ENCODE data around the gene ATXN2. TPM values are rescaled to one million over a fixed set of nuclear protein-coding genes. Genes with fewer than 3 reads are reported as not detected.
A peak's percentile ranks its signal among the peaks of the same experiment; 100 is the strongest.
"Not testable (repeated sequence)": the region's sequence is repeated elsewhere in the genome, so short reads cannot be mapped to it uniquely, and the experiment has no call there.

The ATXN2 gene
- total and polyA plus RNA-seq, 4 donors, result 23.8 to 97.5 (median 49.4) TPM

GRCh38 chr12:111635524-111635923 is 36.4 kb upstream of the ATXN2 start:
- intact Hi-C loops (cut with DNase I), result no loop called here
- ATAC-seq (ENCODE audit: low FRiP score) (no peak), DNase-seq (no peak)
- no peaks in the 10 kb centered on the region for H3K27me3 ChIP-seq (ENCODE audit: control insufficient read depth in 1 of 2, insufficient read depth in 2 of 2, low read length in 1 of 2)
- no peaks in the 10 kb centered on the region for H3K36me3 ChIP-seq (ENCODE audit: control insufficient read depth in 1 of 2, insufficient read depth in 2 of 2, low read length in 1 of 2)
- no peaks in the 10 kb centered on the region for H3K9me3 ChIP-seq (ENCODE audit: control insufficient read depth, low read length)
- 80 to 84% methylated on average over 8 of the region's 8 CpGs for WGBS, 2 donors
- H3K4me3 ChIP-seq (ENCODE audit: low read length in 2 of 2), result no peak overlapping the region
- H3K4me1 ChIP-seq (ENCODE audit: control insufficient read depth in 1 of 2, insufficient read depth in 2 of 2, low read length in 2 of 2), result peaks cover 3 to 4% of the 10 kb centered on the region in 2 donors
- peak overlapping the region in 1 of 2 donors; percentile 52 for H3K27ac ChIP-seq (ENCODE audit: low read depth in 1 of 2, low read length in 2 of 2)

DNA sequence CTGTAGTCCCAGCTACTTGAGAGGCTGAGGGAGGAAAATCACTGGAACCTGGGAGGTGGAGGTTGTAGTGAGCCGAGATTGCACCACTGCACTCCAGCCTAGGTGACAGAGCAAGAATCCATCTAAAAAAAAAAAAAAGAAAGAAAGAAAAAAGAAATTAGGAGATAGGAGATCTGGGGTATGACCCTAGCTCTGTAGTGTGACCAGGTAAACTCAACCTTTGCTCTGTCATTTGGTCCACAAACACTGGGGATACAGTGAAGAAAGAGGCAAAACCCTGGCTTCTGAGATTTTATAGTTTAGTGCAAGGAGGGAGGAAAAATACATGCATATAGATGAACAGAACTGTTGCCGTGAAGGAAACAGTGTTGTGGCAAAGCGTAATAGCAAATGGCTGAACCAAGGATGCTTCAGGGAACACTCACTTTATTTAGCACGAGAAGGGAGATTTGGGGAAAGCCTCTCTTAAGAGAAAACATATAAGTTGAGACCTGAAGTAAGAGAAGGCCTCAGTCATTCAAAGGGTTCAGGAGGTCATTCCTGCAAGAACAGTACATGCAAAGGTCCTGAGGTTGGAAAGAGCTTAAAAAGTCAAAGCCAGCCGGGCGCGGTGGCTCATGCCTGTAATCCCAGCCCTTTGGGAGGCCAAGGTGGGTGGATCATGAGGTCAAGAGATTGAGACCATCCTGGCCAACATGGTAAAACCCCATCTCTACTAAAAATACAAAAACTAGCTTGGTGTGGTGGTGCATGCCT is 29.6 kb upstream of the ATXN2 start:
- Histone ChIP-seq H3K4me3 (ENCODE audit: low read length in 2 of 2) (no peak overlapping the region), H3K4me1 (ENCODE audit: control insufficient read depth in 1 of 2, insufficient read depth in 2 of 2, low read length in 2 of 2) (no peaks in the 10 kb centered on the region), H3K9me3 (ENCODE audit: control insufficient read depth, low read length) (no peaks in the 10 kb centered on the region), H3K27me3 (ENCODE audit: control insufficient read depth in 1 of 2, insufficient read depth in 2 of 2, low read length in 1 of 2) (no peaks in the 10 kb centered on the region), H3K27ac (ENCODE audit: low read depth in 1 of 2, low read length in 2 of 2) (no peak overlapping the region), H3K36me3 (ENCODE audit: control insufficient read depth in 1 of 2, insufficient read depth in 2 of 2, low read length in 1 of 2) (no peaks in the 10 kb centered on the region)
- DNase-seq, result no peak
- intact Hi-C loops (cut with DNase I), result no loop called here
- no peak for ATAC-seq (ENCODE audit: low FRiP score)
- 96 to 97% methylated on average over 7 of the region's 7 CpGs for WGBS, 2 donors

- no peak overlapping the region for H3K4me3 ChIP-seq (ENCODE audit: low read length in 2 of 2)
- H3K27ac ChIP-seq (ENCODE audit: low read depth in 1 of 2, low read length in 2 of 2), result no peak overlapping the region
- ATAC-seq (ENCODE audit: low FRiP score), result no peak
- no peaks in the 10 kb centered on the region for H3K9me3 ChIP-seq (ENCODE audit: control insufficient read depth, low read length)
- no peaks in the 10 kb centered on the region for H3K4me1 ChIP-seq (ENCODE audit: control insufficient read depth in 1 of 2, insufficient read depth in 2 of 2, low read length in 2 of 2)
- intact Hi-C loops (cut with DNase I), result no loop called here
- 96% methylated on average over 6 of the region's 6 CpGs for WGBS, 2 donors
- no peak for DNase-seq
- no peaks in the 10 kb centered on the region for H3K27me3 ChIP-seq (ENCODE audit: control insufficient read depth in 1 of 2, insufficient read depth in 2 of 2, low read length in 1 of 2)
- H3K36me3 ChIP-seq (ENCODE audit: control insufficient read depth in 1 of 2, insufficient read depth in 2 of 2, low read length in 1 of 2), result no peaks in the 10 kb centered on the region
Measured at GRCh38 chr12:111626230-111626629, 27.1 kb upstream of the ATXN2 start.

DNA sequence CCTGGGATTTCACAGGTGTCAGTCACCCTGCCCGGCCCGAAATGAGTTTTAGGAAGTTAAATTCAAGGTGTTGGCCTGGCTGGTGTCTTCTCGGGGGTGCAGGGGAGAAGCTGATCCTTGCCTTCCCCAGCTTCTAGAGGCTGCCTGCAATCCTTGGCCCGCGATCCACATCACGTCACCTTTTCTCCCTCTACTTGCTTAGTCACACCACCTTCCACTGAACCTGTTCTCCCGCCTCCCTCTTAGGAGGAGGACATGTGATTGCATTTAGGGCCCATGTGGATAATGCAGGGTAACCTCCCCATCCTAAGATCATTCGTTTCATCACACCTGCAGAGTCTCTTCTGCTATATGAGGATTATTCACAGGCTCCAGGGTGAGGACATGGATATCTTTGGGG is 25.4 kb upstream of the ATXN2 start:
- H3K27ac ChIP-seq (ENCODE audit: low read depth in 1 of 2, low read length in 2 of 2), result no peak overlapping the region
- DNase-seq (no peak), ATAC-seq (ENCODE audit: low FRiP score) (no peak)
- H3K4me3 ChIP-seq (ENCODE audit: low read length in 2 of 2), result no peak overlapping the region
- no peaks in the 10 kb centered on the region for H3K4me1 ChIP-seq (ENCODE audit: control insufficient read depth in 1 of 2, insufficient read depth in 2 of 2, low read length in 2 of 2)
- H3K36me3 ChIP-seq (ENCODE audit: control insufficient read depth in 1 of 2, insufficient read depth in 2 of 2, low read length in 1 of 2), result no peaks in the 10 kb centered on the region
- intact Hi-C loops (cut with DNase I), result no loop called here
- no peaks in the 10 kb centered on the region for H3K9me3 ChIP-seq (ENCODE audit: control insufficient read depth, low read length)
- H3K27me3 ChIP-seq (ENCODE audit: control insufficient read depth in 1 of 2, insufficient read depth in 2 of 2, low read length in 1 of 2), result no peaks in the 10 kb centered on the region
- 91 to 94% methylated on average over 8 of the region's 8 CpGs for WGBS, 2 donors

- H3K9me3 ChIP-seq (ENCODE audit: control insufficient read depth, low read length); intact Hi-C loops (cut with DNase I); H3K27me3 ChIP-seq (ENCODE audit: control insufficient read depth in 1 of 2, insufficient read depth in 2 of 2, low read length in 1 of 2); ATAC-seq (ENCODE audit: low FRiP score); H3K36me3 ChIP-seq (ENCODE audit: control insufficient read depth in 1 of 2, insufficient read depth in 2 of 2, low read length in 1 of 2); H3K4me1 ChIP-seq (ENCODE audit: control insufficient read depth in 1 of 2, insufficient read depth in 2 of 2, low read length in 2 of 2); H3K4me3 ChIP-seq (ENCODE audit: low read length in 2 of 2); H3K27ac ChIP-seq (ENCODE audit: low read depth in 1 of 2, low read length in 2 of 2): not testable (repeated sequence)
- DNase-seq, result peak in 1 of 2 donors; percentile 57
- WGBS, 2 donors, result 94 to 96% methylated on average over 10 of the region's 10 CpGs
Measured at GRCh38 chr12:111617841-111618240, 18.7 kb upstream of the ATXN2 start.

DNA sequence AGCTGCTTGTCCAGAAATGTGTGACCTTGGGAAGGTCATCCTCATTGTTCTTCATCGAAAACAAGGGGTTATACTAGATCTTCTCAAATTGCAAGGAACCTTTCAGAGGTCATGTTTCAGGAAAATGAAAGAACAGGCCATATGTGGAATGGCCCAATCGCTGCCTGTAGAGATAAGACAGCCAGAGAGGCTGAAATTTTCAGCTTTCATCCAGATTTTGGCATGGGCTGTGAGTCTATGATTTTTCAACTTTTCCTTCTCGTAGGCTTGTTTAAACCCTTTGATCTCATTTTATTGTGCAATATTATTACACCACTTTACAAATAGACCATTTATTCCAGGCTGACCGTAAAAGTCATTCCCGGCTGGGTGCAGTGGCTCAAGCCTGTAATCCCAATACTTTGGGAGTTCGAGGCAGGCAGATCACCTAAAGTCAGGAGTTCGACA is 17.1 kb upstream of the ATXN2 start:
- WGBS, 2 donors, result 73 to 76% methylated on average over 7 of the region's 7 CpGs
- no peak overlapping the region for H3K4me3 ChIP-seq (ENCODE audit: low read length in 2 of 2)
- H3K27ac ChIP-seq (ENCODE audit: low read depth in 1 of 2, low read length in 2 of 2), result no peak overlapping the region
- intact Hi-C loops (cut with DNase I), result no loop called here
- H3K36me3 ChIP-seq (ENCODE audit: control insufficient read depth in 1 of 2, insufficient read depth in 2 of 2, low read length in 1 of 2), result no peaks in the 10 kb centered on the region
- no peaks in the 10 kb centered on the region for H3K27me3 ChIP-seq (ENCODE audit: control insufficient read depth in 1 of 2, insufficient read depth in 2 of 2, low read length in 1 of 2)
- DNase-seq (peak in 1 of 2 donors; percentile 13), ATAC-seq (ENCODE audit: low FRiP score) (peak; percentile 64)
- H3K4me1 ChIP-seq (ENCODE audit: control insufficient read depth in 1 of 2, insufficient read depth in 2 of 2, low read length in 2 of 2), result no peaks in the 10 kb centered on the region
- H3K9me3 ChIP-seq (ENCODE audit: control insufficient read depth, low read length), result no peaks in the 10 kb centered on the region

GRCh38 chr12:111607239-111607638 is 8.1 kb upstream of the ATXN2 start:
- Histone ChIP-seq H3K27me3 (ENCODE audit: control insufficient read depth in 1 of 2, insufficient read depth in 2 of 2, low read length in 1 of 2) (no peaks in the 10 kb centered on the region), H3K4me3 (ENCODE audit: low read length in 2 of 2) (no peak overlapping the region), H3K36me3 (ENCODE audit: control insufficient read depth in 1 of 2, insufficient read depth in 2 of 2, low read length in 1 of 2) (no peaks in the 10 kb centered on the region), H3K27ac (ENCODE audit: low read depth in 1 of 2, low read length in 2 of 2) (no peak overlapping the region), H3K4me1 (ENCODE audit: control insufficient read depth in 1 of 2, insufficient read depth in 2 of 2, low read length in 2 of 2) (no peaks in the 10 kb centered on the region), H3K9me3 (ENCODE audit: control insufficient read depth, low read length) (no peaks in the 10 kb centered on the region)
- DNase-seq, result no peak
- 65 to 83% methylated on average over 3 of the region's 3 CpGs for WGBS, 2 donors
- intact Hi-C loops (cut with DNase I), result loop anchor here in 1 of 2 donors (5.0 kb wide), 1 partner anchor 35 kb away; no protein-coding TSS in a partner anchor
- ATAC-seq (ENCODE audit: low FRiP score), result no peak

GRCh38 chr12:111606767-111607230 is 7.7 kb upstream of the ATXN2 start:
- no peaks in the 10 kb centered on the region for H3K27me3 ChIP-seq (ENCODE audit: control insufficient read depth in 1 of 2, insufficient read depth in 2 of 2, low read length in 1 of 2)
- WGBS, 2 donors, result 70 to 71% methylated on average over 3 of the region's 3 CpGs
- H3K27ac ChIP-seq (ENCODE audit: low read depth in 1 of 2, low read length in 2 of 2), result no peak overlapping the region
- no peaks in the 10 kb centered on the region for H3K9me3 ChIP-seq (ENCODE audit: control insufficient read depth, low read length)
- ATAC-seq (ENCODE audit: low FRiP score) (no peak), DNase-seq (no peak)
- no peaks in the 10 kb centered on the region for H3K36me3 ChIP-seq (ENCODE audit: control insufficient read depth in 1 of 2, insufficient read depth in 2 of 2, low read length in 1 of 2)
- no peak overlapping the region for H3K4me3 ChIP-seq (ENCODE audit: low read length in 2 of 2)
- no peaks in the 10 kb centered on the region for H3K4me1 ChIP-seq (ENCODE audit: control insufficient read depth in 1 of 2, insufficient read depth in 2 of 2, low read length in 2 of 2)
- intact Hi-C loops (cut with DNase I), result loop anchor here in 1 of 2 donors (5.0 kb wide), 1 partner anchor 36 kb away; no protein-coding TSS in a partner anchor
